CD4-positive, alpha-beta T cell (primary cell): ENCODE measurements around the gene MYB. TPM values are rescaled to one million over a fixed set of nuclear protein-coding genes. Genes with fewer than 3 reads are reported as not detected.

Experiments used
- ATAC-seq: fragments of 200-7000 bp; cut with Tn5 transposase; one replicate; pipeline ENCODE4 v1.10.0; 2022; ENCODE audit warnings: mild to moderate bottlenecking; ENCODE audit not compliant: poor library complexity
- CTCF ChIA-PET: fragments of 350-600 bp; sonication (Branson Sonifier 250); formaldehyde crosslinking; loops from one replicate; lab custom pipeline; 2021; ENCODE audit warnings: antibody characterized with exemption, inconsistent platforms; lab: Charles Lee
- POLR2A ChIA-PET: fragments of 350-600 bp; sonication (Branson Sonifier 250); formaldehyde crosslinking; loops from one replicate; lab custom pipeline; 2021; ENCODE audit warnings: antibody characterized with exemption, inconsistent platforms; lab: Charles Lee
- DNase-seq, 14 experiments: peaks; one replicate each; pipeline ENCODE4 v3.0.0-alpha.2; 2013 to 2020; ENCODE audit warnings: mixed read lengths in 2 of 14
- H3K27ac ChIP-seq, 2 donors: one replicate each; pipeline versions ENCODE4 v1.5.1 to v1.7.0; 2013; ENCODE audit warnings: low read length in 2 of 2, low read depth in 1 of 2, mild to moderate bottlenecking in 1 of 2
- H3K27me3 ChIP-seq, 2 experiments: 1 replicate in 1 of 2; 2 replicates in 1 of 2; pipeline versions ENCODE4 v1.6.1 to v1.7.0; 2013; ENCODE audit warnings: low read length in 2 of 2, control low read depth in 1 of 2, mild to moderate bottlenecking in 1 of 2, moderate library complexity in 1 of 2; ENCODE audit not compliant: insufficient read depth in 2 of 2, control insufficient read depth in 1 of 2
- H3K36me3 ChIP-seq: one replicate; pipeline ENCODE4 v1.6.1; 2013; ENCODE audit warnings: low read length, control low read depth; ENCODE audit not compliant: insufficient read depth
- H3K4me1 ChIP-seq: one replicate; pipeline ENCODE4 v1.6.1; 2013; ENCODE audit warnings: low read length, control low read depth; ENCODE audit not compliant: insufficient read depth
- H3K4me3 ChIP-seq: one replicate; pipeline ENCODE4 v1.5.1; 2013; ENCODE audit warnings: mild to moderate bottlenecking, low read length, moderate library complexity
- H3K9me3 ChIP-seq, 2 experiments: 1 replicate in 1 of 2; 2 replicates in 1 of 2; pipeline versions ENCODE4 v1.6.1 to v1.7.0; 2013; ENCODE audit warnings: low read length in 2 of 2, mild to moderate bottlenecking in 2 of 2, control low read depth in 1 of 2, moderate library complexity in 1 of 2; ENCODE audit not compliant: control insufficient read depth in 1 of 2, insufficient read depth in 1 of 2
- H3K27ac Mint-ChIP-seq: one replicate; pipeline ENCODE4 v1.8.0; 2020; ENCODE audit warnings: mixed read lengths
- H3K27me3 Mint-ChIP-seq: one replicate; pipeline ENCODE4 v1.8.0; 2021; ENCODE audit warnings: mixed read lengths
- H3K36me3 Mint-ChIP-seq: one replicate; pipeline ENCODE4 v1.8.0; 2021; ENCODE audit warnings: low read depth, mixed read lengths
- H3K4me1 Mint-ChIP-seq: one replicate; pipeline ENCODE4 v1.8.0; 2021; ENCODE audit warnings: low read depth, mixed read lengths
- H3K4me3 Mint-ChIP-seq: one replicate; pipeline ENCODE4 v1.8.0; 2020; ENCODE audit warnings: mild to moderate bottlenecking, mixed read lengths
- H3K9me3 Mint-ChIP-seq: one replicate; pipeline ENCODE4 v1.8.0; 2020; ENCODE audit warnings: mixed read lengths
- CTCF ChIP-seq: fragments of 200-600 bp; IDR thresholded peaks from one replicate; pipeline ENCODE4 v1.8.0; 2022; ENCODE audit warnings: antibody characterized with exemption, mild to moderate bottlenecking
- intact Hi-C, 2 experiments: fragments of 100-400 bp; cut with DNase I in 1 of 2; cut with micrococcal nuclease in 1 of 2; formaldehyde crosslinking; loops; one replicate each; pipeline versions ENCODE4 v1.15.1 to v1.9.0; 2023 to 2025; cut with DNase I, micrococcal nuclease
- polyA plus RNA-seq, 2 donors: library from polyadenylated mRNA; unstranded; fragments of 120-200 nt; gene quantifications; one replicate each; pipeline ENCODE4 v1.2.1, GENCODE V29; 2013
- total RNA-seq, 174 experiments: library from RNA in 2 of 174; stranded (reverse) in 2 of 174; gene quantifications; one replicate each; pipeline ENCODE4 v1.2.3 and lab custom pipeline; 2021 to 2026

The MYB gene
- total RNA-seq (1 to 10 TPM; 2.0 to 2.6 TPM), total RNA-seq (lab: John Stamatoyannopoulos, UW) (7.0 to 535 (median 40.1) reads per million in 172 experiments)
- 3.1 TPM for polyA plus RNA-seq (2013, experiment 1 of 2)
- polyA plus RNA-seq (2013, experiment 2 of 2): 5.3 TPM

GRCh38 chr6:135180542-135181332, at the start of gene MYB:
Gene MYB (plus strand): TSS chr6:135181308. CDS start chr6:135181514, 206 bp downstream.
- Histone ChIP-seq H3K36me3 (no peaks in the 10 kb centered on the region), H3K4me1 (peaks cover 26% of the 10 kb centered on the region)

GRCh38 chr6:135132776-135133175, 48.3 kb upstream of the MYB start:
- Mint-ChIP-seq H3K27me3 (no peaks in the 10 kb centered on the region), H3K36me3 (no peaks in the 10 kb centered on the region), H3K27ac (no peak overlapping the region), H3K4me1 (peaks cover 50% of the 10 kb centered on the region), H3K9me3 (no peaks in the 10 kb centered on the region), H3K4me3 (no peak overlapping the region)
- Histone ChIP-seq H3K27me3 (no peaks in the 10 kb centered on the region), H3K4me3 (no peak overlapping the region), H3K9me3 (no peaks in the 10 kb centered on the region), H3K27ac (no peak overlapping the region), H3K36me3 (no peaks in the 10 kb centered on the region), H3K4me1 (peaks cover 28% of the 10 kb centered on the region)
- ATAC-seq (no peak), DNase-seq (no peak)
- ChIA-PET CTCF (interaction anchor here (1.4 kb wide), 1 partner anchor 12 kb away, joined by 3 read pairs; no protein-coding TSS in a partner anchor), POLR2A (no interaction called here)
- no peak for TF ChIP-seq CTCF
- intact Hi-C loops: no loop called here

More at GRCh38 chr6:135180542-135181332, at the start of gene MYB:
- no peaks in the 10 kb centered on the region for H3K27me3 Mint-ChIP-seq
- peak; percentile 46 for ATAC-seq
- H3K9me3 Mint-ChIP-seq: no peaks in the 10 kb centered on the region
- H3K4me1 Mint-ChIP-seq: peaks cover 33% of the 10 kb centered on the region
- peak within 1 kb of the TSS; percentile 80 for H3K27ac Mint-ChIP-seq
- H3K4me3 Mint-ChIP-seq: peak within 1 kb of the TSS; percentile 96
- Histone ChIP-seq H3K27me3 (no peaks in the 10 kb centered on the region), H3K9me3 (no peaks in the 10 kb centered on the region), H3K27ac (peak within 1 kb of the TSS in 1 of 2 donors; percentile 60), H3K4me3 (peak within 1 kb of the TSS; percentile 74)
- CTCF ChIA-PET: interaction anchor here (1.2 to 1.4 kb wide), 2 partner anchors 17 to 36 kb away, joined by 4 read pairs; no protein-coding TSS in a partner anchor
- H3K36me3 Mint-ChIP-seq: peaks cover 10% of the 10 kb centered on the region
- intact Hi-C loops: loop anchor here (5.0 to 10.0 kb wide), 6 partner anchors 78 to 1006 kb away; partner anchors contain the start of gene HBS1L (in 1 of the 2)
- POLR2A ChIA-PET: interaction anchor here (0.8 to 4.7 kb wide), 11 partner anchors 10 to 1109 kb away, joined by 3 to 31 read pairs (median 6); partner anchors contain the start of genes BCLAF1 and HBS1L
- peak; percentile 50 to 88 (median 70) for DNase-seq
- no peak for TF ChIP-seq CTCF

DNA sequence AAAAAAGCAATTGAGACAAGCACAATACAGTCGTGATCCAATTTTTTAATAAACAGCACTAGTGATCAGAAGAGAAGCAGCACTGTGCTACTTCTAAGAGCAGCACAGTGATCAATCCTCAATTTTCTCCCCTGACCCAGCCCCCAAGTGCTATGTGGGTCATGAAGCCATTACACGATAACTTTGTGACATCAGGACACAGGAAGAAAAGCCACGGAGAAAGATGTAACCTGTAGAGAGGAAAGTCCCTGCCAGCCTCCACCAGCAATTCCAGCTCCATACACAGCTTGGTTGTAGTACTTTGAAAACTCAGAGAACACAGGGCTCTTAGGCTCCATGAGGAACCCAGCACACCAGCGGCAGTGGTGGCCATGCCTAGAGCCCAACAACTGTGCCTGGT, 45.3 kb upstream of the MYB start:
- no peak for TF ChIP-seq CTCF
- Mint-ChIP-seq H3K27ac (no peak overlapping the region), H3K27me3 (no peaks in the 10 kb centered on the region), H3K4me1 (peaks cover 25% of the 10 kb centered on the region), H3K4me3 (no peak overlapping the region), H3K36me3 (no peaks in the 10 kb centered on the region), H3K9me3 (no peaks in the 10 kb centered on the region)
- Histone ChIP-seq H3K27ac (no peak overlapping the region), H3K36me3 (no peaks in the 10 kb centered on the region), H3K9me3 (no peaks in the 10 kb centered on the region), H3K27me3 (no peaks in the 10 kb centered on the region), H3K4me1 (peaks cover 8% of the 10 kb centered on the region), H3K4me3 (no peak overlapping the region)
- DNase-seq (peak in 1 of 14 experiments; percentile 24), ATAC-seq (peak; percentile 32)
- intact Hi-C loops: no loop called here
- ChIA-PET CTCF (no interaction called here), POLR2A (interaction anchor here (1.8 kb wide), 1 partner anchor 11 kb away, joined by 4 read pairs; no protein-coding TSS in a partner anchor)
